Measurements from ENCODE around the gene BAIAP2L2.

BAIAP2L2 gene

GRCh38 chr22:38036392-38037062 lies 74.0 kb downstream of the BAIAP2L2 start:
- no peak for DNase-seq

- no peak for DNase-seq
These were observed 75.0 kb downstream of the BAIAP2L2 start for GRCh38 chr22:38035530-38035885.
